22Rv1 (cell line): Measurements from ENCODE around the gene SPRY4.

Experiments
- ZFX ChIP-seq: fragments of 450-650 bp; IDR thresholded peaks from 2 replicates; pipeline ENCODE4 v1.6.1; 2017; ENCODE audit warnings: antibody characterized with exemption, borderline replicate concordance
- TF ChIP-seq, protein P1 (sequence below): fragments of 450-650 bp; IDR thresholded peaks from 2 replicates; pipeline ENCODE4 v1.5.1; 2017; ENCODE audit warnings: mild to moderate bottlenecking

GRCh38 chr5:142366007-142366406, 41.2 kb upstream of the SPRY4 start:
- TF ChIP-seq, protein P1, sequence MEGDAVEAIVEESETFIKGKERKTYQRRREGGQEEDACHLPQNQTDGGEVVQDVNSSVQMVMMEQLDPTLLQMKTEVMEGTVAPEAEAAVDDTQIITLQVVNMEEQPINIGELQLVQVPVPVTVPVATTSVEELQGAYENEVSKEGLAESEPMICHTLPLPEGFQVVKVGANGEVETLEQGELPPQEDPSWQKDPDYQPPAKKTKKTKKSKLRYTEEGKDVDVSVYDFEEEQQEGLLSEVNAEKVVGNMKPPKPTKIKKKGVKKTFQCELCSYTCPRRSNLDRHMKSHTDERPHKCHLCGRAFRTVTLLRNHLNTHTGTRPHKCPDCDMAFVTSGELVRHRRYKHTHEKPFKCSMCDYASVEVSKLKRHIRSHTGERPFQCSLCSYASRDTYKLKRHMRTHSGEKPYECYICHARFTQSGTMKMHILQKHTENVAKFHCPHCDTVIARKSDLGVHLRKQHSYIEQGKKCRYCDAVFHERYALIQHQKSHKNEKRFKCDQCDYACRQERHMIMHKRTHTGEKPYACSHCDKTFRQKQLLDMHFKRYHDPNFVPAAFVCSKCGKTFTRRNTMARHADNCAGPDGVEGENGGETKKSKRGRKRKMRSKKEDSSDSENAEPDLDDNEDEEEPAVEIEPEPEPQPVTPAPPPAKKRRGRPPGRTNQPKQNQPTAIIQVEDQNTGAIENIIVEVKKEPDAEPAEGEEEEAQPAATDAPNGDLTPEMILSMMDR: no peak
- TF ChIP-seq ZFX: no peak
